ENCODE results near the gene ADORA1.

Gene ADORA1

GRCh38 chr1:203158423-203158822, 30.9 kb downstream of the ADORA1 start:
- DNase-seq (ENCODE audit: low spot score) = no peak

- no peak for DNase-seq (ENCODE audit: low spot score)
These were observed 31.6 kb downstream of the ADORA1 start for GRCh38 chr1:203158960-203159665.

GRCh38 chr1:203159844-203160243, 32.3 kb downstream of the ADORA1 start:
- no peak for DNase-seq (ENCODE audit: low spot score)

GRCh38 chr1:203161175-203161574, 33.6 kb downstream of the ADORA1 start:
- no peak for DNase-seq (ENCODE audit: low spot score)

- no peak for DNase-seq (ENCODE audit: low spot score)
These were observed 34.2 kb downstream of the ADORA1 start for GRCh38 chr1:203161703-203162102.

- no peak for DNase-seq (ENCODE audit: low spot score)
These were observed 34.9 kb downstream of the ADORA1 start for GRCh38 chr1:203162403-203162802.

GRCh38 chr1:203163891-203164635, 36.5 kb downstream of the ADORA1 start:
- DNase-seq (ENCODE audit: low spot score) = no peak

- DNase-seq (ENCODE audit: low spot score) = no peak
These were observed 37.7 kb downstream of the ADORA1 start for GRCh38 chr1:203165101-203165799.

GRCh38 chr1:203165800-203166161, 38.3 kb downstream of the ADORA1 start:
- no peak for DNase-seq (ENCODE audit: low spot score)

GRCh38 chr1:203166192-203166940, 38.8 kb downstream of the ADORA1 start:
- no peak for DNase-seq (ENCODE audit: low spot score)

GRCh38 chr1:203167026-203167912, 39.7 kb downstream of the ADORA1 start:
- DNase-seq (ENCODE audit: low spot score) = no peak

- DNase-seq (ENCODE audit: low spot score) = no peak
These were observed 40.3 kb downstream of the ADORA1 start for GRCh38 chr1:203167913-203168200.

- no peak for DNase-seq (ENCODE audit: low spot score)
These were observed 40.8 kb downstream of the ADORA1 start for GRCh38 chr1:203168256-203168786.

GRCh38 chr1:203168991-203169390, 41.5 kb downstream of the ADORA1 start:
- no peak for DNase-seq (ENCODE audit: low spot score)

GRCh38 chr1:203169770-203170520, 42.4 kb downstream of the ADORA1 start:
- no peak for DNase-seq (ENCODE audit: low spot score)

- DNase-seq (ENCODE audit: low spot score) = no peak
These were observed 43.3 kb downstream of the ADORA1 start for GRCh38 chr1:203170625-203171330.

- no peak for DNase-seq (ENCODE audit: low spot score)
These were observed 44.0 kb downstream of the ADORA1 start for GRCh38 chr1:203171341-203172183.

GRCh38 chr1:203172184-203173010, 44.9 kb downstream of the ADORA1 start:
- peak; percentile 44 for DNase-seq (ENCODE audit: low spot score)

Measured in LoVo (cell line).